ENCODE results near the gene PDIA6.
"Not testable (repeated sequence)": the region's sequence is repeated elsewhere in the genome, so short reads cannot be mapped to it uniquely, and the experiment has no call there.

Gene PDIA6

DNA sequence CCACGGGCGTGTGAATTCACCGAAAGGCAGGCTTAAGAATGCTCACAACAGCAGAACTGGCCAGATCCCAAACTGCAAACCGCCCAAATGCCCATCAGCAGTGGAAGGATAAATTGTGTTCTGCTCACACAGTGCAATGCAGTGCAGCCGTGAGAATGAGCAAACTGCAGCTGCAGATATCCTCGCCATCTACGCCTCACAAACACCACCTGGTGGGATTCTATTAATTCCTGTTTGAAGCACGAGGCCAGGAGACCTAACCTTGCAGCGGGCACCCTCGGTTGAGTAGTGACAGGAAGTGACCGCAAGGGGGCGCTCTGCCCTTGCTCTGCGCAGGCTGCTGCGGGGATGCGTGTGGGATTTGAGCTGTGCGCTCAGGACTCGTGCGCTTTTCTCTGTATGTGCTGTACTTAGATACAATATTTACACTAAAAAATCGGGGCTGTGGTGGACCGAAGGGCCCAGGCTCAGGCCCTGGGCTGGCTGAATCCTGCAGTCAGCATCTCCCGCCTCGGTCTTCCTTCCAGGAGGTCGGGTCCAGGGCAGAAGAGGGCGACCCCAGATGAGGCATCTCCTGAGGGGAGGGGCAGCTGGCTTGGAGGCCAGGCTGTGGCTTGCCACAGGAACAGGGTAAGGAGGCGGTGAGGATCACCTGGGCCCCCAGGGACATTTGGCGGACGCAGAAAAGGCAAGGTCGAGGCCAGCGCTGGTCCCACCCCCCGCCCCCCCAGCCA is 19.8 kb upstream of the PDIA6 start:
- DNase-seq (ENCODE audit: low read depth), result peak; percentile 70

DNA sequence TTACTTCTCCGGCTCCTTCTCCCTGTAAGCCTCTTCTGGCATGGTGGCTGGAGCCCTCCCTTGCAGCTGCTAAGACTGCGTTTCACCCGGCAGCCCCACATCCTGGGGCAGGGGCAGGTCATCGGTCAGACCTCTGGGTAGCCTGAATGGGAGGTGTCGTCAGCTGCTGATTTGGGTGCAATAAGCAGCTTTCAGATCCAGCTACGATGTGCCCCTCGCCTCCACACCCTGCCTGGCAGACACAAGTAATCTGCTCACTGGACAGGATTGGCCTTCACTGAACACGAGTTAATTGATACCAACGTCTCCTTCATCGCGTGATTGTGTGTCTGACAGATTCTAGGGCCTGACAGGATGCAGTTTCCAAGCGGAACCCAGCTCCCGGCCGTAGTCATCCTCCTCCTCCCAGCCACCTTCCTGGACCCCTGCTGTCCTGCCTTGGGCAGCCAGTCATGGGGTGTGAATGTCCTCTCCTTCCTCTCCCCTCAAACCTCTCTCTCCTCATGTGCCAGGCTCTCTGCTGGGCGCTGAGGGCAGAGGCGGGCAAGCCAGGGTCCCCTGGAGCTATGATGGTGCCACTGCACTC is 18.9 kb upstream of the PDIA6 start:
- no peak for DNase-seq (ENCODE audit: low read depth)

GRCh38 chr2:10830641-10831399 is 18.2 kb upstream of the PDIA6 start:
- DNase-seq (ENCODE audit: low read depth), result no peak

DNA sequence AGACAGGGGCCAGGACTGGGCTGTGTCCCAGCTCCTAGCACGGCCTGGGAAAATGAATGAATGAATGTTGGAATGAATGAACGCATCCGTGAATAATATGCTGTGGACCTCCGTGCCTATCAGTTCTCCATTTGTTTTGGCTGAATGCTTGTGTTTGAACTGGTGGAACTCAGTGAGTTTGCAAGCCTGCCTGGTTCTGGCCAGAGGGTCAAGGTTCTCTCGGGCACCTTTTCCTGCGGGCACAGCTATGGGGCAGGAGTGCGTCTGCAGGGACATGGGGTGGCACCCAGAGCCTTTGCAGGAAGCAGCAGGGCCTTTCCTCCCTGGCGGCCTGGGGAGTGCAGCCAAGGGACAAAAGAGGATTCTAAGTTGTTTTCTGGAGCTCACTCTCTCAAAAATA is 17.6 kb upstream of the PDIA6 start:
- DNase-seq (ENCODE audit: low read depth), result no peak

- DNase-seq (ENCODE audit: low read depth), result no peak
These were observed 16.7 kb upstream of the PDIA6 start for GRCh38 chr2:10829299-10829698.

DNA sequence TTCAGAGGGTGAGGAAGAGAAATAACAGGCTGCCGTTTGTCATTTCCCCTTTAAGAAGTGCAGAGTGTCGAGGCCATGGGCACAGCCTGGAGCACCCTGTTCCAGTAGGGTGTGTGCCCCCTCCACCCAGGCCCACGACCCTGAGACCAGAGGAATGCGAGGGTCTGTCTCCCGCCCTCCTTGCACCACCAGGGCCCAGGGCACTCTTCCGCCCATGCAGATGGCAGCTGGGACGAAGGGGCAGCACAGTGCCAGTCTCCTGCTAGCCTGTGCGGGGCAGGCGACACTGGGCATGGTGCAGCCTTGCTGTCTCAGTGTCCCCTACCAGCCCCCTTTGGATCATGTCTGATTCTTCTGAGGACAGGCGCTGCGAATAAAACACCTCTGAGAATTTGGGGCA is 15.8 kb upstream of the PDIA6 start:
- no peak for DNase-seq (ENCODE audit: low read depth)

- no peak for DNase-seq (ENCODE audit: low read depth)
These were observed 14.0 kb upstream of the PDIA6 start for GRCh38 chr2:10826625-10827024.

DNA sequence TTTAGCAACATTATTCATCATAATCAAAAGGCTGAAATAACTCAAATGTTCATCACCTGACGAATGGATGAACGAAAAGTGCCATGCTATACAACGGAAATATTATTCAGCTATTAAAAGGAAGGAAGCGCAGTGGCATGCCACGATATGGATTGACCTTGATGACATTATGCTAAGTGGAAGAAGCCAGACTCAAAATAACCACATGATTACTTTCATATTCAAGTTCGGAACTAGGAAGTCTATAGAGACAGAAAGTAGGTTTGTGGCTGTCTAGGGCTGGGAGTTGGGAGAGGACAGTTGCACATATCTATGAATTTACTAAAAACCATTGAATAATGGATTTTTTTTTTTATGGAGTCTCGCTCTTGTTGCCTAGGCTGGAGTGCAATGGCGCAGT is 13.4 kb upstream of the PDIA6 start:
- DNase-seq (ENCODE audit: low read depth), result no peak

DNA sequence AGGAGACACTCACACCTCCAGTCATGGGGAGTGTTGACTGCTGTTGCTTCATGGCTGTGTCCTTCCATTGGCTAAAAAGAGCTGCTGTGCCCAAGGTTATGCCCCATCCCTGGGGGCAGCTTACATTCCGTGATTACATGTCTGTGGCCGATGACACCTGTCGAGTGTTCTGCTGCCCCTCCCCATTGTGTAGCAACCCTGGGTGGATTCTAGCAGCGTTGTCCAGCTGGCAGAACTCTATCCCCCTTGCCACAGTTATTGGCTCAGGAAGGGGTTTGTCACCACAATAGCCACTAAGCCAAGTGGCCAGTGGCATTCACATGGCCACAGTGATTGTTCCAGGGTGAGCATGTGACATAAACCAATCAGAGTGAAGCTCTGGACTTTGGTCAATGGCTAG is 11.6 kb upstream of the PDIA6 start:
- DNase-seq (ENCODE audit: low read depth), result no peak

GRCh38 chr2:10820978-10821695 is 8.6 kb upstream of the PDIA6 start:
- no peak for DNase-seq (ENCODE audit: low read depth)

GRCh38 chr2:10820562-10820961 is 8.0 kb upstream of the PDIA6 start:
- no peak for DNase-seq (ENCODE audit: low read depth)

DNA sequence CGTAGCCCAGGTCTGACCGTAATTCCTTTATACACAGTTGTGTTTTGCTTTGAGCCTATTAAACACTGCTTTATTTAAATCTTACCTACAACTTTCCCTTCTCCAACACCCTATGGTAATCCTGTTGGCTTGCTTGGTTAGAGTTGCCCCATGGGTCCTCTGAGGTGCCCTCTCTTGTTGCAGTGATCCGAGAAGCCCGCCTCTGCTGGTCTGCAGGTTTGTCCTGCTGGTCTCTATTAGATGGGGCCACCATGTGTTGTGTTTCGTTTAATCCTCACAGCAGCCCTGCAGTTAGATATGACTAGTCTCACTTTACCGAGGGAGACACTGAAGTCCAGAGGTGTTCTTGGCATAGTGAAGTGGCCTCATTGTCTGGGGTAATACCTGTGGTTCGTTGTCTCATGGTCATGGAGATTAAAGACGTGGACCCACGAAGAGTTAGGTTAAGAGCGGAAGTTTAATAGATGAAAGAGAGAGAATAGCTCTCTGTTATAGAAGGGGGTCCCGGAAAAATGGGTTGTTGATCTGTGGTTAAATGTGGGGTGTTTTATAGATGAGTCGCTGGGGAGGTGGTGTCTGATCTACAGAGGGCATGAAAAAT is 7.2 kb upstream of the PDIA6 start:
- no peak for DNase-seq (ENCODE audit: low read depth)

DNA sequence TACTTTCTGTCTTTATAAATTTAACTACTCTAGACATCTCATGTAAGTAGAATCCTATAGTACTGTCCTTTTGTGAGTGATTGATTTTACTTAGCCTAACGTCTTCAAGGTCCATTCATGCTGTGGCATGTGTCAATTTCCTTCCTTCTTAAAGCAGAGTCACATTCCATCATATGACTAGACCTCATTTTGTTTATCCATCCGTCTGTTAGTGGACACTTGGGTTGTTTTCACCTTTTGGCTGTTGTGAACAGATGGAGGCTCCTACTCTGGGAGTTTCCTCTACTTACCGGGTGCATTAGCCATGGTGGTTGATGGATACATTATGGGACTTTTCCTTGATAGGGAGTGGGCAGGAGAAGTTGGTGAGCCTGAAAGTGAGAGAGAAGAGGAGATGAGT is 6.4 kb upstream of the PDIA6 start:
- DNase-seq (ENCODE audit: low read depth), result no peak

DNA sequence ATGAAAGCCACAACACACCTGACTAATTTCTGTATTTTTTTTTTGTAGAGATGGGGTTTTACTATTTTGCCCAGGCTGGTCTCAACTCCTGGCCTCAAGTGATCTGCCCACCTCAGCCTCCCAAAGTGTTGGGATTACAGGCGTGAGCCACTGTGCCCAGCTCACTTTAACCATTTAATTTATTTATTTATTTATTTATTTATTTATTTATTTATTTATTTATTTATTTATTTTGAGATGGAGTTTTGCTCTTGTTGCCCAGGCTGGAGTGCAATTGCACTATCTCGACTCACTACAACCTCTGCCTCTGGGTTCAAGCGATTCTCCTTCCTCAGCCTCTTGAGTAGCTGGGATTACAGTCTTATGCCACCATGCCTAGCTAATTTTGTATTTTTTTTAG is 5.7 kb upstream of the PDIA6 start:
- DNase-seq (ENCODE audit: low read depth), result not testable (repeated sequence)

- peak; percentile 10 for DNase-seq (ENCODE audit: low read depth)
These were observed 4.8 kb upstream of the PDIA6 start for GRCh38 chr2:10817413-10817812.

DNA sequence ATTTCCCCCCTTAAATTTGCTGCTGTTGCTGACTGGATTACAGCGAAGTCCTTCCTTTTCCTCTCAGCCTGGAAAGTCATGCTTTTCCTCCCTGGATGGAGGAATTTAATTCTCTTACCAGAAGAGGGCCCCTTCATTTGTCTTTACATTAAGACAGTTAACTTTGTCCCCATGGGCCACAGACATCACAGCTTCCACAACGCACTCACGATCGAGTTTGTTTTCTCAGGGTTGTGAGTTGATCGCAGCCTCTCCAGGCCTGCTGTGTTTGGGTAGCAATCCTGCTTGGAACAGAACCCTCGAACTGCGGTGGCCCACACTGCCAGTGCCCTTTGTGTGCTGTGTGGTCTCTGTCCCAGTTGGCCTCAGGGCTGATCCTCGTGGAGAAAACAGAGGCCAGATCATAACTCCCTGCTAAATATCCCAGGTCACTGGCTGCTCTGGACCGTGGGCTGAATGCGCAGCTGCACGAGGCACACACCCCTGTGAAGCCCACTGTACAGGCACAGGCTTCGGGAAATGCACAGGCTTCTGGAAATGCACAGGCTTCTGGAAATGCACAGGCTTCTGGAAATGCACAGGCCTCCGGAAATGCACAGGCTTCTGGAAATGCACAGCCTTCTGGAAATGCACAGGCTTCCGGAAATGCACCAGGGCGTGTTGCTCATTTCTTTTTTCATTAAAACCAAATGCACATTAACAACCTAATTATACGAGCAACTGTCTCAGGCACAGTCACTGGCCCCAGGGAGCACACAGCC is 2.2 kb upstream of the PDIA6 start:
- no peak for DNase-seq (ENCODE audit: low read depth)

DNA sequence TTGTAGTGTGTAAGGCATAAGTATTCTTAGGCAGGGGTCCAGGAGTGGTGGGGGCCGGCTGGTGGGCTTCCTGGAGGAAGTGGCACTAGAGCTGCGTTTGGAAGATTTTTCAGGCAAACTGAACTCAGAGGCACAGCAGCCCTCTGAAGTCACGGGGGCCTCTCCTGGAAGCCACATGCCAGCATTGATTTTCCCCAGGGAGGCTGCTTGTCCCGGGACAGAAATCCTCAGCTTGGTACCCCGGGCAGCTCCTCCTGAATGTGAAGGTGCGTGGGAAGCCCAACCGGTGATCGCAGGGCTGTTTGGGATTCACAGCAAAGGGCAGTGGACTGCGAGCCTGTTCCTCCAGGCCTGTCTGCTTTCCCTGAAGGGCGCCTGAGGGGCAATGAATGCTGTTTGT is 1.6 kb upstream of the PDIA6 start:
- no peak for DNase-seq (ENCODE audit: low read depth)

DNA sequence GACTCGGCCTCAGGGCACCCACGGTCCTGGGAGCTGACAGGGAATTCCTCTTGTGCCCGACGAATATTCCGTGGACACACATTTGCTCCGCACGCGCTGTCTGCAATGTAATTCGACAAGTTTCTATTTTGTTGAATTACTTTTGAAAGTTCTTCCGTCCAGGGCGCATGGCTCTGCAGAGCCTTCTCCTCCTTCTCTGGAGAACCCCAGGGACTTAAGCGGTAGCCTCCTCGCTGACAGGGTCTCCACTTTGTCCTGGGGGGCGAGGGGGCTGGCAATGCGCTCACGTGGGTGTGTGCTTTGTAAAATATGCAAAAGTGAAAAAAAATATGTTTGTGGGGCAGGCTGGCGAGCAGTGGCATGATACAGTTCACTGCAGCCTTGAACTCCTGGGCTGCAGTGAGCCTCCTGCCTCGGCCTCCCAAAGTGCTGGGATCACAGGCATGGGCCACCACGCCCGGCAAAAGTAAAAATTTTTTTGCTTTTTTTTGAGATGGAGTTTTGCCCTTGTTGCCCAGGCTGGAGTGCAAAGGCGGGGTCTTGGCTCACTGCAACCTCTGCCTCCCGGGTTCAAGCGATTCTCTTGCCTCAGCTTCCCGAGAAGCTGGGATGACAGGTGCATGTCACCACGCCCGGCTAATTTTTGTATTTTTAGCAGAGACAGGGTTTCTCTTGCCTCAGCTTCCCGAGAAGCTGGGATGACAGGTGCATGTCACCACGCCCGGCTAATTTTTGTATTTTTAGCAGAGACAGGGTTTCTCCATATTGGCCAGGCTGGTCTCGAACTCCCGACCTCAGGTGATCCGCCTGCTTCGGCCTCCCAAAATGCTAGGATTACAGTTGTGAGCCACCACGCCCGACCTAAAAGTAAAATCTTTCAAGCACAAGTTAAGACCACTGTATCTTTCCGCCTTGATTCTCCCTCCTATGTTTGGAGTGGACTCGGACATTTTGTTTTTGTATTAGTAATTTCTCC is 866 bp upstream of the PDIA6 start:
- not testable (repeated sequence) for DNase-seq (ENCODE audit: low read depth)

DNA sequence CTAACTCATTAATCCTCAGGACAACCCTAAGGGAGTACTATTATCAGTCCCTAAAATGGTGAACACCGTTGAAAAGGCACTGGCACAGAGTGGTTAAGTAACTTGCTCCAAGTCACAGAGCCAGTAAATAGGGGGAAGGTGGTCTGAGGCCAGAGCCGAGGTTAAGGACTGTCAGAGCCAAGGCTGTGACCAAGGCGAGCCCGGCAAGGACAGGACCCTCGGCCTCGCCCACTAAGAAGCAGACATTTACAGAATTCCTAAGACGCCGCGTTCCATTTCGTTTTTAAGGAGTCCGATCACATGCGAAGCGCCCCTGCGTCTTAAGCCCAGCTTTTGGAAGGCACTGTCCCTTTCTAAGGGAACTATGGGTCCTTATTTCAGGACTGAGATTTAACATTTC is 1.1 kb downstream of the PDIA6 start:
- peak; percentile 35 for DNase-seq (ENCODE audit: low read depth)
